Cardiac muscle cell (in vitro differentiated cells and primary cell): ENCODE results near the gene PLPPR4. TPM values are rescaled to one million over a fixed set of nuclear protein-coding genes. Genes with fewer than 3 reads are reported as not detected.

Experiments used
- DNase-seq, 2 donors: peaks; one replicate each; pipeline versions ENCODE4 v3.0.0 to v3.0.0-alpha.2; 2010 to 2017; ENCODE audit warnings: low read depth in 1 of 2, low spot score in 1 of 2
- H3K27ac ChIP-seq: fragments of 200-600 bp; sonication (generic); 2 replicates; pipeline ENCODE4 v1.5.1; 2016
- H3K27me3 ChIP-seq: fragments of 200-600 bp; sonication (generic); 2 replicates; pipeline ENCODE4 v1.6.0; 2016; ENCODE audit warnings: control low read depth
- H3K36me3 ChIP-seq: fragments of 200-600 bp; sonication (generic); 2 replicates; pipeline ENCODE4 v1.5.1; 2016; ENCODE audit warnings: control low read depth
- H3K4me1 ChIP-seq: fragments of 200-600 bp; sonication (generic); 2 replicates; pipeline ENCODE4 v1.8.1; 2017; ENCODE audit warnings: low read depth, mild to moderate bottlenecking, mixed run types
- H3K4me3 ChIP-seq: fragments of 200-600 bp; sonication (generic); 2 replicates; pipeline ENCODE4 v1.5.1; 2016; ENCODE audit warnings: mild to moderate bottlenecking
- H3K9me3 ChIP-seq: fragments of 200-600 bp; sonication (generic); 2 replicates; pipeline ENCODE4 v1.5.1; 2017; ENCODE audit warnings: low read depth, mild to moderate bottlenecking, control low read depth
- CTCF ChIP-seq: IDR thresholded peaks from 2 replicates; pipeline ENCODE4 v1.5.1; 2012; ENCODE audit warnings: low read depth, mild to moderate bottlenecking, low read length
- polyA plus RNA-seq: library from polyadenylated mRNA; unstranded; fragments of >200 nt; fragmentation: Nextera tagmentation; extraction: Ambion mirVana; gene quantifications from 2 replicates; pipeline ENCODE4 v1.2.1, GENCODE V29; 2016
- total RNA-seq: library from RNA; depleted of rRNA; stranded (reverse); fragments of >200 nt; gene quantifications from 2 replicates; pipeline ENCODE4 v1.2.3, GENCODE V29; 2016

PLPPR4 gene
- total and polyA plus RNA-seq, 2 experiments from 2014 or later = 3.2 to 3.7 TPM

DNA sequence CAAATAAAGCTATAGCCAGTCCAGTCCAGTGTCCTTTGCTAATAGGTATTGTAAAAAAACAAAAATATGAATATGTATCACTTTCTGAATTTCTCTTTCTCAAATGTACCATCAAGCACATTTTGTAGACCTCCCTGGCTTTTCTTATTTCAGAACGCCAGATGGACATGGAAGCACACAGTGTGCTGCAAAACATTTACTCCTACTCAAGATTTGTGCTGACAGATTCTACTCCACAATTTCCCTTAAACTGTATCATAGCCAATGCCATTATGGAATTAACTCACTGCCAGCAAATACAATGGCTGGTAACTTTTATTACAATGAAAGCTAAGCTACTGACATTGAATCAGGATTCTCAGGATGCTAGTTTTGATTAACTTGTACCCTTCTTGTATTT lies 30.8 kb upstream of the PLPPR4 start:
- no peak overlapping the region for H3K27ac ChIP-seq
- TF ChIP-seq CTCF = no peak
- no peaks in the 10 kb centered on the region for H3K27me3 ChIP-seq
- no peak overlapping the region for H3K4me3 ChIP-seq
- H3K9me3 ChIP-seq = no peaks in the 10 kb centered on the region
- H3K36me3 ChIP-seq = no peaks in the 10 kb centered on the region
- no peaks in the 10 kb centered on the region for H3K4me1 ChIP-seq
- DNase-seq = no peak

- no peaks in the 10 kb centered on the region for H3K4me1 ChIP-seq
- H3K27ac ChIP-seq = no peak overlapping the region
- DNase-seq = no peak
- no peaks in the 10 kb centered on the region for H3K9me3 ChIP-seq
- no peaks in the 10 kb centered on the region for H3K36me3 ChIP-seq
- no peak for TF ChIP-seq CTCF
- no peaks in the 10 kb centered on the region for H3K27me3 ChIP-seq
- no peak overlapping the region for H3K4me3 ChIP-seq
These were observed 27.5 kb upstream of the PLPPR4 start for GRCh38 chr1:99236756-99237155.

DNA sequence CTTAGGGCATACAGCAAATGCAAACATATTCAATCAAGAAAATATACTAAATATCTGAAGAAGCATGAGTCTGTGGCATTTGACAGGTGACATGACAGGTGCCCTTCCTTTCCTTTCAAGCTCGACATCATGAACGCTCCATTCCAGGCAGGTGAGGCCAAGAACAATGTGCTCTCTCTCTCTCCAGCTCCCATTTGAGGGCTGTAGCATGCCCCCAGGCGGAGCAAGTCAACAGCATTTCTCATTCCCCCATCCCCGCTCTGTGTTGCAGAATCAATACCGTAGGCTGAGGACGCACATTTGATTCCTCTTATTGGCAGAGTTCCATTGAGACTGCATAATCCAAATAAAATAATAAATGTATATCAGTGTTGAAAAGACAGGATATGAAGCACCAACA lies 24.6 kb upstream of the PLPPR4 start:
- DNase-seq = no peak
- H3K27me3 ChIP-seq = no peaks in the 10 kb centered on the region

GRCh38 chr1:99240621-99241020 lies 23.7 kb upstream of the PLPPR4 start:
- H3K4me3 ChIP-seq = no peak overlapping the region

More for the DNA sequence above, 24.6 kb upstream of the PLPPR4 start:
- Histone ChIP-seq H3K4me3 (no peak overlapping the region), H3K36me3 (no peaks in the 10 kb centered on the region), H3K4me1 (no peaks in the 10 kb centered on the region), H3K27ac (no peak overlapping the region), H3K9me3 (no peaks in the 10 kb centered on the region)
- no peak for TF ChIP-seq CTCF

GRCh38 chr1:99246152-99246551 lies 18.1 kb upstream of the PLPPR4 start:
- H3K27me3 ChIP-seq = no peaks in the 10 kb centered on the region
- no peaks in the 10 kb centered on the region for H3K9me3 ChIP-seq
- TF ChIP-seq CTCF = no peak
- no peak overlapping the region for H3K4me3 ChIP-seq
- no peaks in the 10 kb centered on the region for H3K4me1 ChIP-seq
- H3K36me3 ChIP-seq = no peaks in the 10 kb centered on the region
- no peak for DNase-seq
- H3K27ac ChIP-seq = no peak overlapping the region

More at GRCh38 chr1:99240621-99241020, 23.7 kb upstream of the PLPPR4 start:
- DNase-seq = no peak
- Histone ChIP-seq H3K36me3 (no peaks in the 10 kb centered on the region), H3K4me1 (no peaks in the 10 kb centered on the region), H3K9me3 (no peaks in the 10 kb centered on the region), H3K27ac (no peak overlapping the region), H3K27me3 (no peaks in the 10 kb centered on the region)
- TF ChIP-seq CTCF = no peak

GRCh38 chr1:99247199-99247598 lies 17.1 kb upstream of the PLPPR4 start:
- TF ChIP-seq CTCF = no peak
- H3K27ac ChIP-seq = no peak overlapping the region
- H3K36me3 ChIP-seq = no peaks in the 10 kb centered on the region
- no peaks in the 10 kb centered on the region for H3K9me3 ChIP-seq
- H3K4me3 ChIP-seq = no peak overlapping the region
- H3K27me3 ChIP-seq = no peaks in the 10 kb centered on the region
- no peaks in the 10 kb centered on the region for H3K4me1 ChIP-seq
- no peak for DNase-seq
